ENCODE data around the gene LRRTM1.

Gene LRRTM1

DNA sequence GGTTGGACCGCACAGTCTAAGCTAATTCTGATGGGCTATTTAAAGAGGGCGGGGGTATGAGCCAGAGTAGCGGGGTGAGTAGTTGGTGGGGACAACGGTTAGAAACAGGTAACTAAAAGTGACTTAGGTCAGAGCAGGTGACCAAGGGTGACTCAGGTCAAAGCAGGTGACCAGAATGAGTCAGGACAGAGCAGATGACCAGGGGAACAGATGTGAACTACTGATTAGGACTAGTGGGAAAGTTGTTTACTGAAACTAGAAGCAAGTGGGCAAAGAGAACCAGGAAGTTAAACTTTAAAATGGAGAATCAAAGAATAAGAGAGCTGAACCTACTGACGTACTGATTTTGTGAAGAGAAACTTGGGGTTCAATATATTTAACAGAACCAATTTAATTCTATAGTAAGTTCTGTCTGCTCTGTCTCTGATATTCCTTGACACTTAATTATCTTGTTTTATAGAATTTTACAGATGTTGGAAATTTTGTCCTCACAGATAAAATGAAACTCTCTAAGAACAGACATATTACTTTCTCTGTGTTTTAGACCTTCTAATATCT, 7.8 kb upstream of the LRRTM1 start:
- TF ChIP-seq, protein P1, sequence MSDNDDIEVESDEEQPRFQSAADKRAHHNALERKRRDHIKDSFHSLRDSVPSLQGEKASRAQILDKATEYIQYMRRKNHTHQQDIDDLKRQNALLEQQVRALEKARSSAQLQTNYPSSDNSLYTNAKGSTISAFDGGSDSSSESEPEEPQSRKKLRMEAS (IDR thresholded peaks at IDR 0.05) = no peak

DNA sequence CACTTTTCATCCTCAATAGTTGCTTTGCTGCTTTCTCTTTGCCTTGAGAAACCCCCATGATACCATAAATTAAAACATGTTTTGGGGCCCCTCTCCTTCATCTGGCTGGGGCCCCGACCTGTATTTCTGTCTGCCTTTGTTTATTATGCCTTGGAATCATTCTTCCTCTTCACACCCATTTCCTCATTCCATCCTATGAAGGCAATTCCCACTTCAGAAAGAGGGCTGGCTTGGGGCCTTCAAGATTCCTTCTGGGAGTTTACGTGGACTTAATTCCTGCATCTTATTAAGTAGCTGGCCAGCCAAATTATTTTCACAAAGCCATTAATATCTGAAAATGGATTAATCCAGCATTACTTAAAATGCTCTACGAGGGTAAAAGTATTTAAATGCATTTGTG, 6.8 kb upstream of the LRRTM1 start:
- TF ChIP-seq YY1 (IDR thresholded peaks at IDR 0.05; ENCODE audit: low read depth) = no peak
- TF ChIP-seq, protein P2, sequence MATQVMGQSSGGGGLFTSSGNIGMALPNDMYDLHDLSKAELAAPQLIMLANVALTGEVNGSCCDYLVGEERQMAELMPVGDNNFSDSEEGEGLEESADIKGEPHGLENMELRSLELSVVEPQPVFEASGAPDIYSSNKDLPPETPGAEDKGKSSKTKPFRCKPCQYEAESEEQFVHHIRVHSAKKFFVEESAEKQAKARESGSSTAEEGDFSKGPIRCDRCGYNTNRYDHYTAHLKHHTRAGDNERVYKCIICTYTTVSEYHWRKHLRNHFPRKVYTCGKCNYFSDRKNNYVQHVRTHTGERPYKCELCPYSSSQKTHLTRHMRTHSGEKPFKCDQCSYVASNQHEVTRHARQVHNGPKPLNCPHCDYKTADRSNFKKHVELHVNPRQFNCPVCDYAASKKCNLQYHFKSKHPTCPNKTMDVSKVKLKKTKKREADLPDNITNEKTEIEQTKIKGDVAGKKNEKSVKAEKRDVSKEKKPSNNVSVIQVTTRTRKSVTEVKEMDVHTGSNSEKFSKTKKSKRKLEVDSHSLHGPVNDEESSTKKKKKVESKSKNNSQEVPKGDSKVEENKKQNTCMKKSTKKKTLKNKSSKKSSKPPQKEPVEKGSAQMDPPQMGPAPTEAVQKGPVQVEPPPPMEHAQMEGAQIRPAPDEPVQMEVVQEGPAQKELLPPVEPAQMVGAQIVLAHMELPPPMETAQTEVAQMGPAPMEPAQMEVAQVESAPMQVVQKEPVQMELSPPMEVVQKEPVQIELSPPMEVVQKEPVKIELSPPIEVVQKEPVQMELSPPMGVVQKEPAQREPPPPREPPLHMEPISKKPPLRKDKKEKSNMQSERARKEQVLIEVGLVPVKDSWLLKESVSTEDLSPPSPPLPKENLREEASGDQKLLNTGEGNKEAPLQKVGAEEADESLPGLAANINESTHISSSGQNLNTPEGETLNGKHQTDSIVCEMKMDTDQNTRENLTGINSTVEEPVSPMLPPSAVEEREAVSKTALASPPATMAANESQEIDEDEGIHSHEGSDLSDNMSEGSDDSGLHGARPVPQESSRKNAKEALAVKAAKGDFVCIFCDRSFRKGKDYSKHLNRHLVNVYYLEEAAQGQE (IDR thresholded peaks at IDR 0.05; ENCODE audit: low read depth) = no peak
- TF ChIP-seq NFIC (IDR thresholded peaks at IDR 0.05) = no peak
- no peak for TF ChIP-seq ZBTB7A (IDR thresholded peaks at IDR 0.05; ENCODE audit: low read depth)
- no peak for TF ChIP-seq TEAD4 (IDR thresholded peaks at IDR 0.05)

DNA sequence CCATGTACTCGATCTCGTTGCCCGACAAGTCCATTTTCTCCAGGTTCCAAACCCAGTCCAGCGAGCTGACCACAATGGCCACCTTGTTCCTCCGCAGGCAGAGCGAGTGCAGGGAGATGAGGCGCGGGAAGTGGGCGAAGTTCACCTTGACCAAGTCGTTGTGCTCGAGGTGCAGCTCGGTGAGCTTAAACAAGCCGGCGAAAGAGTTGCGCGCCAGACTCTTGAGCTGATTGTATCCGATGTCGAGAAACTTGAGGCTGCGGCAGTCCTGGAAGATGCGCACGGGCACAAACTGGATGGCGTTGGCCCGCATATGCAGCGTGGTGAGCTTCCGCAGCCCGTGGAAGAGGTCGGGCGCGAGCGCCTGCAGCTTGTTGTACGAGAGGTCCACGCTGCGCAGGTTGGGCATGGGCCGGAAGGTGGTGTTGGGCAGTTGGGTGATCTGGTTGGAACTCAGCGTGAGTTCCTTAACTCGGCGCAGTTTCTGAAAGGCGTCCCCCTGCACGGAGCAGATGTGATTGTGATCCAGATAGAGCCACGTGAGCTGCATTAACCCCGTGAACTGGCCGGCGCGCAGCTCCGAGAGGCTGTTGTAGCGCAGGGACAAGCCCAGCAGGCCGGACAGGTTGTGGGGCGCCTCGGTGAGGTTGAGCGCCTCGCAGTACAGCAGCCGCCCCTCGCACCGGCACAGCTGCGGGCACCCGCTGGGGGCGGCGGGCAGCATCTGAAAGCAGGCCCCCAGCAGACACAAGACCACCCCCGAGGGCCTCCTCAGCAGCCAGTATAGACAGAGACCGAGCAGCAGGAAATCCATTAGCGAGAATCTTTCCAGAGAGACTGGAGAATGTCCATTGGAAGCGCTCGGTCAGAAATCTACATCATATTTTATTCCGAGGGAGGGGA, 1.3 kb downstream of the LRRTM1 start:
- TF ChIP-seq YY1 (IDR thresholded peaks at IDR 0.05; ENCODE audit: low read depth) (no peak), TCF12 (IDR thresholded peaks at IDR 0.05; ENCODE audit: low read depth) (no peak), RAD21 (IDR thresholded peaks at IDR 0.05; ENCODE audit: low read depth) (no peak), ZBTB7A (IDR thresholded peaks at IDR 0.05; ENCODE audit: low read depth) (no peak), TAF1 (IDR thresholded peaks at IDR 0.05; ENCODE audit: low read depth) (no peak), TEAD4 (IDR thresholded peaks at IDR 0.05) (no peak), FOXM1 (IDR thresholded peaks at IDR 0.05; ENCODE audit: borderline replicate concordance, low read depth) (no peak), CREB1 (IDR thresholded peaks at IDR 0.05; ENCODE audit: low read depth) (no peak), CEBPB (IDR thresholded peaks at IDR 0.05) (no peak), EP300 (IDR thresholded peaks at IDR 0.05; ENCODE audit: borderline replicate concordance) (no peak), NFIC (IDR thresholded peaks at IDR 0.05) (no peak), EGR1 (IDR thresholded peaks at IDR 0.05) (no peak)
- TF ChIP-seq, protein P3, sequence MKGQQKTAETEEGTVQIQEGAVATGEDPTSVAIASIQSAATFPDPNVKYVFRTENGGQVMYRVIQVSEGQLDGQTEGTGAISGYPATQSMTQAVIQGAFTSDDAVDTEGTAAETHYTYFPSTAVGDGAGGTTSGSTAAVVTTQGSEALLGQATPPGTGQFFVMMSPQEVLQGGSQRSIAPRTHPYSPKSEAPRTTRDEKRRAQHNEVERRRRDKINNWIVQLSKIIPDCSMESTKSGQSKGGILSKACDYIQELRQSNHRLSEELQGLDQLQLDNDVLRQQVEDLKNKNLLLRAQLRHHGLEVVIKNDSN (IDR thresholded peaks at IDR 0.05) = no peak
- TF ChIP-seq, protein P1 (IDR thresholded peaks at IDR 0.05) = no peak
- TF ChIP-seq, protein P2 (IDR thresholded peaks at IDR 0.05; ENCODE audit: low read depth) = no peak

DNA sequence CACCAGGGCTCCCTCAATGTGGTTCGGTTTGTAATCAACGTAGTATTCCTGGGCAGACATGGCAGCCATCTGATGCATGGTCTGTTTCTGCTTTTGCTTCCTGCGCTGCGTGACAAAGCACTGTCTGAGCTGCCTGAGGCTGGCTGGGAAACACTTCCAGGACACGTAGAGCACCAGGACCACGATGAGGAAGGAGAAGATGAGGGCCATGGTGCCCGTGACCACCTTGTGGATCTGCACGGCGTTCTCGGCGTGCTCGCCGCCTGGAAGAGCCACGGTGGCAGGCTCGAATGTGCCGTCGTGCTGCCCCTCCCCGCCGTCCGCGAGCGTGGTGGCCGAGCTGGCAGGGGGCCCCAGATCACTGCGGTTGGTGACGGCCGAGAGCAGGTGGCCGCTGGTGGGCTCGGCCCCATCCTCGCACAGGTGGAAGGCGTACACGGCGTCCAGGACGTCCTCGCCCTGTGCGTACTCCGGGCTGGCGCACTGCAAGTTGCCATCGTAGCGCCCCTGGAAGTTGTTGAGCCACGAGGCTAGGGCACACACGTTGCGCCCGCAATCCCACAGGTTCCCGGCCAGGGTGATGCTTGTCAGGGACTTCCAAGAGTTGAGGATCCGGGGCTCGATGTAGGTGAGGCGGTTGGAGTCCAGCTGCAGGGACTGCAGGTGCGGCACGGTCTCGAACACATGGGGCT, 2.1 kb downstream of the LRRTM1 start:
- no peak for TF ChIP-seq RAD21 (IDR thresholded peaks at IDR 0.05; ENCODE audit: low read depth)
- TF ChIP-seq, protein P1 (IDR thresholded peaks at IDR 0.05) = no peak
- TF ChIP-seq NFIC (IDR thresholded peaks at IDR 0.05) = no peak
- TF ChIP-seq, protein P3 (IDR thresholded peaks at IDR 0.05) = no peak
- no peak for TF ChIP-seq EGR1 (IDR thresholded peaks at IDR 0.05)
- TF ChIP-seq YY1 (IDR thresholded peaks at IDR 0.05; ENCODE audit: low read depth) = no peak
- TF ChIP-seq TCF12 (IDR thresholded peaks at IDR 0.05; ENCODE audit: low read depth) = no peak
- TF ChIP-seq CEBPB (IDR thresholded peaks at IDR 0.05) = no peak
- TF ChIP-seq EP300 (IDR thresholded peaks at IDR 0.05; ENCODE audit: borderline replicate concordance) = no peak
- TF ChIP-seq, protein P2 (IDR thresholded peaks at IDR 0.05; ENCODE audit: low read depth) = no peak
- no peak for TF ChIP-seq TAF1 (IDR thresholded peaks at IDR 0.05; ENCODE audit: low read depth)
- no peak for TF ChIP-seq ZBTB7A (IDR thresholded peaks at IDR 0.05; ENCODE audit: low read depth)
